Measurements from ENCODE around the gene MPDZ.

MPDZ gene

GRCh38 chr9:13279284-13280141 is at the start of gene MPDZ:
Gene MPDZ, minus strand, starts transcription at chr9:13279692. Its CDS starts 29,377 bp downstream, at chr9:13250315.
- no peak for DNase-seq (ENCODE audit: low spot score)

- DNase-seq (ENCODE audit: low spot score), result no peak
These were observed 45.5 kb upstream of the MPDZ start for GRCh38 chr9:13324988-13325387.

- DNase-seq (ENCODE audit: low spot score), result no peak
These were observed 43.5 kb upstream of the MPDZ start for GRCh38 chr9:13322828-13323550.

GRCh38 chr9:13318027-13318426 is 38.5 kb upstream of the MPDZ start:
- no peak for DNase-seq (ENCODE audit: low spot score)

GRCh38 chr9:13296972-13297371 is 17.5 kb upstream of the MPDZ start:
- DNase-seq (ENCODE audit: low spot score), result no peak

GRCh38 chr9:13295556-13295955 is 16.1 kb upstream of the MPDZ start:
- DNase-seq (ENCODE audit: low spot score), result no peak

- no peak for DNase-seq (ENCODE audit: low spot score)
These were observed 13.3 kb upstream of the MPDZ start for GRCh38 chr9:13292782-13293181.

- no peak for DNase-seq (ENCODE audit: low spot score)
These were observed 12.7 kb upstream of the MPDZ start for GRCh38 chr9:13292158-13292557.

- no peak for DNase-seq (ENCODE audit: low spot score)
These were observed 12.2 kb upstream of the MPDZ start for GRCh38 chr9:13291718-13292117.

- DNase-seq (ENCODE audit: low spot score), result no peak
These were observed 4.5 kb upstream of the MPDZ start for GRCh38 chr9:13284011-13284410.

GRCh38 chr9:13282998-13283397 is 3.5 kb upstream of the MPDZ start:
- no peak for DNase-seq (ENCODE audit: low spot score)

- DNase-seq (ENCODE audit: low spot score), result no peak
These were observed 2.0 kb upstream of the MPDZ start for GRCh38 chr9:13281356-13282016.

GRCh38 chr9:13278368-13279246 is 885 bp downstream of the MPDZ start:
- no peak for DNase-seq (ENCODE audit: low spot score)

- DNase-seq (ENCODE audit: low spot score), result no peak
These were observed 1.5 kb downstream of the MPDZ start for GRCh38 chr9:13278023-13278367.

GRCh38 chr9:13274886-13275641 is 4.4 kb downstream of the MPDZ start:
- no peak for DNase-seq (ENCODE audit: low spot score)

- no peak for DNase-seq (ENCODE audit: low spot score)
These were observed 8.8 kb downstream of the MPDZ start for GRCh38 chr9:13270734-13271133.

- no peak for DNase-seq (ENCODE audit: low spot score)
These were observed 9.7 kb downstream of the MPDZ start for GRCh38 chr9:13269589-13270452.

- no peak for DNase-seq (ENCODE audit: low spot score)
These were observed 11.0 kb downstream of the MPDZ start for GRCh38 chr9:13268469-13268868.

GRCh38 chr9:13267743-13268142 is 11.7 kb downstream of the MPDZ start:
- no peak for DNase-seq (ENCODE audit: low spot score)

GRCh38 chr9:13266167-13266566 is 13.3 kb downstream of the MPDZ start:
- no peak for DNase-seq (ENCODE audit: low spot score)

Measured in CD4-positive, alpha-beta T cell treated with Interleukin-6 at 100 ng/mL for 8 hours (primary cell).